ENCODE results near the gene SRP9.

- TF ChIP-seq CTCF (IDR thresholded peaks at IDR 0.05), result no peak
- TF ChIP-seq POLR2A (IDR thresholded peaks at IDR 0.05), result no peak
Measured at GRCh38 chr1:225750875-225751824, 26.5 kb upstream of the SRP9 start.
